ENCODE measurements around the gene MAD1L1. TPM values are rescaled to one million over a fixed set of nuclear protein-coding genes. Genes with fewer than 3 reads are reported as not detected.

The MAD1L1 gene
- total RNA-seq, 6 experiments from 2014 or later: 15.1 to 37.4 (median 20.5) TPM

DNA sequence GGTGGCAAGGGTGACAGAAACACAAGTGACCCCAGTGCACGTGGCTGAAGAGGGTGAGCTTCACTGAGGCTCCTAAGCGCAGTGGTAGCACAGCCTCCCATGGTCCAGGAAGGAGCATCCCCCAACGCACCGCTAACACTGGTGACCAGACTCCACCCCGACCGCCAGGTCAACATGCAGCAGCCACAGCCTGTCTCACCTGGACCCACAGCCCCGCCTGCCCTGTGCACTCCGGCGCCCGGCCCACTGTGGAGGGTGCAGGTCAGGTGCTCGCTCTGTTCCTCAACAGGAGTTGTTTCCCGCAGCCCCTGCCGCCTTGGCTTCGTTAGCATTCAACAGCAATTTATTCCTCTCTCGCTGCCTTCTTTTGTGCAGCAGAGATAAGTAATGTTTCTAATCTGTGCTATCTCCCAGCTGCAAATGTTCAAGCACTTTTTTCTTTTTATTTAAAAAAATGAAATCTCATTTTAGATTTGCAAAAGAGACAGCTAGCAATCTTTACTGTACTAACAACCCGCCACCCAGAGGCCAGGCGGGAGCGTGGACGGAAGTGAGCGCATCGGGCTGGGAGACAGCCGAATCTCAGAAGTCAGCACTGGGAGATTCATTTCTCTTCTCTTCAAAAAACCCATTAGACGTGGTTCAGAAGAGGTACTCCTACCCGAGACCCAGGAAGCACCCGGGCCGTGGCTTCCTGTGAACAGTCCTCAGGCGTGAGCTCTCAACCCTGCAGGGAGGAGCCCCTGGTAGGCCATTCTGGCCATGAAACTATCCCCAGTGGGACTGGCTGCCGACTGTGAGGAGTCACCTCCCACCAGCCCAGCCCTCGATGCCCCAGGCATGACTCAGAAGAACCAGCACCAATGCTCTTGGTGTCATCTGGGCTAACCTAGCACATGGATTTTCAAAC, 133.4 kb downstream of the MAD1L1 start:
- 84% methylated on average over 11 of the region's 29 CpGs for WGBS (ENCODE audit: insufficient coverage, low coverage, low lambda C conversion rate, missing lambda C conversion rate)
- ATAC-seq (peak in 1 of 4 donors; percentile 20), DNase-seq (no peak)
- no peaks in the 10 kb centered on the region for H3K9me3 ChIP-seq
- intact Hi-C loops (cut with DNase I): no loop called here
- TF ChIP-seq POLR2A (IDR thresholded peaks at IDR 0.05): no peak
- no peak for TF ChIP-seq CTCF (IDR thresholded peaks at IDR 0.05)
- no peak overlapping the region for H3K27ac ChIP-seq
- H3K36me3 ChIP-seq: no peaks in the 10 kb centered on the region
- H3K27me3 ChIP-seq: no peaks in the 10 kb centered on the region
- no peak overlapping the region for H3K4me3 ChIP-seq
- no peaks in the 10 kb centered on the region for H3K4me1 ChIP-seq

DNA sequence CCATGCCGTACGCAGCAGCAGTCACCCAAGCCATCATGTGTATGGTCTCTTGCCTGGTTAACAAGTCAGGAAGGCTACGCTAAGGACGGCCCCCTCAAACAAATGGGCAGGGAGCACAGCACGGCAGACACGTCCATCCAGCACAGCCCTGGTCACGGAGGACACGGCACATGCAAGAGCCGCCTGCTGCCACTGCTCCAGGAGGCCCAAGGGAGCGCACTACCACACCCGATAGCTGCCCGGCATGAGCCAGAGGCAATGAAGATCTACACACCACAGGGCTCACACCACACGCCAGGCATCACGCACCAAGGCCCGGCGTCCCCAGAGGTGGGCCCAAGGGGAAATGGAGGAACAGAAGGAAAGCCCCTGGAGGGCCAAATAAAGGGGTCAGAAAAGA, 134.2 kb downstream of the MAD1L1 start:
- no peaks in the 10 kb centered on the region for H3K4me1 ChIP-seq
- H3K27me3 ChIP-seq: no peaks in the 10 kb centered on the region
- H3K27ac ChIP-seq: no peak overlapping the region
- DNase-seq (no peak), ATAC-seq (no peak)
- H3K4me3 ChIP-seq: no peak overlapping the region
- 90% methylated on average over 2 of the region's 16 CpGs for WGBS (ENCODE audit: insufficient coverage, low coverage, low lambda C conversion rate, missing lambda C conversion rate)
- TF ChIP-seq POLR2A (IDR thresholded peaks at IDR 0.05) (no peak), CTCF (IDR thresholded peaks at IDR 0.05) (no peak)
- intact Hi-C loops (cut with DNase I): no loop called here
- no peaks in the 10 kb centered on the region for H3K9me3 ChIP-seq
- H3K36me3 ChIP-seq: no peaks in the 10 kb centered on the region

- intact Hi-C loops (cut with DNase I): no loop called here
- 92% methylated on average over 9 of the region's 18 CpGs for WGBS (ENCODE audit: insufficient coverage, low coverage, low lambda C conversion rate, missing lambda C conversion rate)
- Histone ChIP-seq H3K9me3 (no peaks in the 10 kb centered on the region), H3K27ac (no peak overlapping the region), H3K4me3 (no peak overlapping the region), H3K4me1 (no peaks in the 10 kb centered on the region), H3K36me3 (no peaks in the 10 kb centered on the region), H3K27me3 (no peaks in the 10 kb centered on the region)
- TF ChIP-seq POLR2A (IDR thresholded peaks at IDR 0.05) (no peak), CTCF (IDR thresholded peaks at IDR 0.05) (no peak)
- DNase-seq (no peak), ATAC-seq (no peak)
Observed at GRCh38 chr7:2098056-2098455, 134.7 kb downstream of the MAD1L1 start.

DNA sequence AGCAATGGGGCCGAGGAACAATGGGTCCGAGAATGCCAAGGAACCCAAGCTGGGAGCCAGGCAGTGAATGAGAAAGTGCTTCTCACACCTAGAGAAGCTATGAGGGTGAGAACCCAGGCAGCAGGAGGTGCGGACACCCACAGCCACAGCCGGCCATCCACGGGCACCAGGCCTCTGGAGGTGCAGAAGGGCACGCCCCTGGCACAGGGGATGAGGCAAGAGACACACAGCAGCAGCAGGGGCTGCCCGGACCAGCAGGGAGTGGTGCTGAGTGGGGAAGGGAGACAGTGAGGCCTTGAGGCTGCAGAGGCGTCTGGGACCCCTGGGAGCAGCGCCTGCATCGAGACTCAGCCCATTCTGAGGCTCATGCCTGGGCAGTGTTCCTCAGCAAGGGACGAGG, 135.3 kb downstream of the MAD1L1 start:
- intact Hi-C loops (cut with DNase I): no loop called here
- DNase-seq: no peak
- 81% methylated on average over 4 of the region's 11 CpGs for WGBS (ENCODE audit: insufficient coverage, low coverage, low lambda C conversion rate, missing lambda C conversion rate)
- no peak for ATAC-seq
- Histone ChIP-seq H3K9me3 (no peaks in the 10 kb centered on the region), H3K27ac (no peak overlapping the region), H3K27me3 (no peaks in the 10 kb centered on the region), H3K4me1 (no peaks in the 10 kb centered on the region), H3K36me3 (no peaks in the 10 kb centered on the region), H3K4me3 (no peak overlapping the region)
- no peak for TF ChIP-seq POLR2A (IDR thresholded peaks at IDR 0.05)
- TF ChIP-seq CTCF (IDR thresholded peaks at IDR 0.05): no peak
